HCT116 (cell line): ENCODE measurements around the gene HEXB. TPM values are rescaled to one million over a fixed set of nuclear protein-coding genes. Genes with fewer than 3 reads are reported as not detected.

ENCODE experiments used
- ATAC-seq: fragments of 200-7000 bp; cut with Tn5 transposase; 2 replicates; pipeline ENCODE4 v1.9.1; 2020; ENCODE audit warnings: mild to moderate bottlenecking, moderate library complexity
- Bru-seq: library from RNA; stranded (reverse); fragments of 400-500 nt; gene quantifications from one replicate; lab custom pipeline; 2021; lab: Mats Ljungman, UMichigan
- BruChase-seq, 2 experiments: library from RNA; stranded (reverse); fragments of 400-500 nt; gene quantifications; one replicate each; lab custom pipeline; 2021; lab: Mats Ljungman, UMichigan
- BruUV-seq: library from RNA; stranded (reverse); fragments of 400-500 nt; replicated peaks from 2 replicates; lab custom pipeline; 2021; lab: Mats Ljungman, UMichigan
- CTCF ChIA-PET: fragments of 300-600 bp; sonication (Branson Sonifier 250); formaldehyde crosslinking; loops from one replicate; lab custom pipeline; 2021; ENCODE audit warnings: antibody characterized with exemption; lab: Charles Lee
- POLR2A ChIA-PET: fragments of 300-600, 350-600 bp; sonication (Branson Sonifier 250); formaldehyde crosslinking; loops from one replicate; lab custom pipeline; 2021; ENCODE audit warnings: antibody characterized with exemption; lab: Charles Lee
- RAD21 ChIA-PET, 2 experiments: fragments of 300-600 bp; sonication (Branson Sonifier 250); formaldehyde crosslinking; loops; one replicate each; lab custom pipeline; 2023; ENCODE audit warnings: low total read pairs in 2 of 2; ENCODE audit not compliant: uncharacterized antibody in 2 of 2, unreplicated experiment in 2 of 2, low non-redundant PET in 1 of 2; lab: Charles Lee
- DNase-seq: peaks from one replicate; pipeline ENCODE4 v3.0.0-alpha.2; 2010; ENCODE audit warnings: low read depth, low spot score
- H2AFZ ChIP-seq: fragments of 200-600 bp; shearing (Covaris generic), sonication (generic); 2 replicates; pipeline ENCODE4 v1.6.1; 2017; ENCODE audit warnings: low read depth, mixed run types, mixed read lengths, antibody characterized with exemption, low read length; ENCODE audit not compliant: poor library complexity, severe bottlenecking
- H3K27ac ChIP-seq: 2 replicates; pipeline ENCODE4 v1.5.1; 2012; ENCODE audit warnings: low read depth, low read length
- H3K27me3 ChIP-seq: fragments of 200-600 bp; sonication (generic); 2 replicates; pipeline ENCODE4 v1.6.1; 2016; ENCODE audit warnings: mixed run types, low read length, mixed read lengths; ENCODE audit not compliant: insufficient read depth
- H3K36me3 ChIP-seq, 2 experiments: fragments of 200-500 bp in 1 of 2; fragments of 200-600 bp in 1 of 2; sonication (Bioruptor generic) in 1 of 2; sonication (generic) in 1 of 2; 2 replicates each; pipeline versions ENCODE4 v1.5.1 to v1.6.1; 2014 to 2016; ENCODE audit warnings: low read length in 2 of 2, inconsistent platforms in 1 of 2, mixed read lengths in 1 of 2, mixed run types in 1 of 2; ENCODE audit not compliant: insufficient read depth in 2 of 2, control insufficient read depth in 1 of 2
- H3K4me1 ChIP-seq, 2 experiments: fragments of 200-600 bp in 1 of 2; sonication (generic) in 1 of 2; 2 replicates each; pipeline versions ENCODE4 v1.5.1 to v1.6.1; 2012 to 2017; ENCODE audit warnings: low read length in 2 of 2, inconsistent platforms in 1 of 2, mild to moderate bottlenecking in 1 of 2, mixed read lengths in 1 of 2, mixed run types in 1 of 2, moderate library complexity in 1 of 2; ENCODE audit not compliant: insufficient read depth in 2 of 2, control insufficient read depth in 1 of 2
- H3K4me2 ChIP-seq: fragments of 200-600 bp; sonication (generic); 2 replicates; pipeline ENCODE4 v1.6.1; 2017; ENCODE audit warnings: mixed run types, low read length, mixed read lengths
- H3K4me3 ChIP-seq, 2 experiments: fragments of 200-600 bp in 1 of 2; sonication (generic) in 1 of 2; replicated peaks in 1 of 2; 2 replicates each; pipeline ENCODE4 v1.5.1; 2011 to 2016; ENCODE audit warnings: low read length in 2 of 2, control low read depth in 1 of 2, low read depth in 1 of 2, mild to moderate bottlenecking in 1 of 2, mixed read lengths in 1 of 2, mixed run types in 1 of 2
- H3K79me2 ChIP-seq: fragments of 200-600 bp; sonication (generic); 2 replicates; pipeline ENCODE4 v1.6.1; 2017; ENCODE audit warnings: mild to moderate bottlenecking, mixed run types, low read length, moderate library complexity, mixed read lengths; ENCODE audit not compliant: insufficient read depth
- H3K9ac ChIP-seq: fragments of 200-600 bp; sonication (generic); 2 replicates; pipeline ENCODE4 v1.6.1; 2016; ENCODE audit warnings: low read length, mixed read lengths
- H3K9me2 ChIP-seq: fragments of 200-600 bp; sonication (generic), shearing (Covaris generic); 2 replicates; pipeline ENCODE4 v1.6.1; 2017; ENCODE audit warnings: mixed run types, mild to moderate bottlenecking, moderate library complexity; ENCODE audit not compliant: insufficient read depth
- H3K9me3 ChIP-seq, 2 experiments: fragments of 200-500 bp in 1 of 2; fragments of 200-600 bp in 1 of 2; sonication (Bioruptor generic) in 1 of 2; sonication (generic) in 1 of 2; 2 replicates each; pipeline ENCODE4 v1.6.1; 2014 to 2017; ENCODE audit warnings: low read length in 2 of 2, mixed read lengths in 2 of 2, inconsistent platforms in 1 of 2, low read depth in 1 of 2, mild to moderate bottlenecking in 1 of 2, mixed run types in 1 of 2, moderate library complexity in 1 of 2; ENCODE audit not compliant: control insufficient read depth in 1 of 2, insufficient read depth in 1 of 2
- H4K20me1 ChIP-seq: fragments of 200-600 bp; sonication (generic), shearing (Covaris generic); 2 replicates; pipeline ENCODE4 v1.6.1; 2017; ENCODE audit warnings: mixed run types, mild to moderate bottlenecking, moderate library complexity; ENCODE audit not compliant: insufficient read depth
- ATF3 ChIP-seq: IDR thresholded peaks from 2 replicates; pipeline ENCODE4 v1.6.1; 2012
- CBX3 ChIP-seq: IDR thresholded peaks from 2 replicates; pipeline ENCODE4 v1.6.1; 2012; ENCODE audit warnings: low read depth
- ELF1 ChIP-seq: IDR thresholded peaks from 2 replicates; pipeline ENCODE4 v1.6.1; 2012; ENCODE audit warnings: low read depth, borderline replicate concordance
- EZH2 ChIP-seq: fragments of 200-600 bp; sonication (generic); IDR thresholded peaks from 2 replicates; pipeline ENCODE4 v1.6.1; 2017; ENCODE audit warnings: antibody characterized with exemption, mixed run types
- FOSL1 ChIP-seq: IDR thresholded peaks from 2 replicates; pipeline ENCODE4 v1.6.1; 2012; ENCODE audit warnings: low read depth
- JUND ChIP-seq: IDR thresholded peaks from 2 replicates; pipeline ENCODE4 v1.6.1; 2012
- MAX ChIP-seq: IDR thresholded peaks from 2 replicates; pipeline ENCODE4 v1.6.1; 2012
- POLR2A ChIP-seq: IDR thresholded peaks from 2 replicates; pipeline ENCODE4 v1.7.0; 2011; ENCODE audit warnings: borderline replicate concordance; ENCODE audit not compliant: insufficient read depth, insufficient read length; ENCODE audit errors: extremely low read depth
- POLR2AphosphoS5 ChIP-seq: IDR thresholded peaks from 2 replicates; pipeline ENCODE4 v1.6.1; 2011; ENCODE audit warnings: mild to moderate bottlenecking, low read depth, low read length, moderate library complexity
- RAD21 ChIP-seq: IDR thresholded peaks from 2 replicates; pipeline ENCODE4 v1.6.1; 2012; ENCODE audit warnings: low read depth, mild to moderate bottlenecking
- SRF ChIP-seq: IDR thresholded peaks from 2 replicates; pipeline ENCODE4 v1.6.1; 2012; ENCODE audit warnings: low read depth
- TCF7L2 ChIP-seq: IDR thresholded peaks from 2 replicates; pipeline ENCODE4 v1.7.0; 2011; ENCODE audit warnings: borderline replicate concordance, inconsistent platforms; ENCODE audit not compliant: insufficient read depth, insufficient read length; ENCODE audit errors: extremely low read depth
- ZBTB33 ChIP-seq: IDR thresholded peaks from 2 replicates; pipeline ENCODE4 v1.6.1; 2011; ENCODE audit warnings: mild to moderate bottlenecking, low read length, moderate library complexity; ENCODE audit not compliant: insufficient replicate concordance; ENCODE audit errors: extremely low read depth
- ZFX ChIP-seq: fragments of 450-650 bp; IDR thresholded peaks from 2 replicates; pipeline ENCODE4 v1.6.1; 2017
- intact Hi-C: fragments of 100-400 bp; cut with micrococcal nuclease; formaldehyde crosslinking; loops from 2 replicates; pipeline ENCODE4 v1.10.0; 2022
- long read RNA-seq: library from polyadenylated mRNA; unstranded; transcript quantifications from one replicate; pipeline ENCODE4 v2.0.0, GENCODE V29; 2021; ENCODE audit not compliant: unreplicated experiment
- polyA plus RNA-seq: library from polyadenylated mRNA; unstranded; fragments of >200 nt; gene quantifications from 2 replicates; pipeline ENCODE4 v1.2.1, GENCODE V29; 2012; ENCODE audit warnings: missing spikeins
- total RNA-seq: library from RNA; stranded (reverse); gene quantifications from one replicate; pipeline ENCODE4 v1.2.1, GENCODE V29; 2021; ENCODE audit not compliant: unreplicated experiment

Gene HEXB
- total RNA-seq (123 TPM), Bru-seq, nascent RNA (percentile 49 among the genes with signal in this experiment), BruChase-seq, experiment 1, labeled RNA remaining after a 6-hour chase (percentile 61 among the genes with signal in this experiment), BruChase-seq, experiment 2, labeled RNA remaining after a 2-hour chase (percentile 52 among the genes with signal in this experiment)
- 99.7 and 132 TPM in 2 replicates for polyA plus RNA-seq
- long read RNA-seq, transcript HEXB-201 (14 exons, 1,901 nt), result major isoform, 231 of 254 reads
- long read RNA-seq, partial matches to known transcripts, result 10 of 254 reads
- long read RNA-seq, other reads (novel, unspliced or antisense), result 9 of 254 reads

GRCh38 chr5:74684900-74685851 is at the start of gene HEXB:
Gene HEXB, plus strand, starts transcription at chr5:74685233. Its CDS starts 28 bp downstream, at chr5:74685261.
- H3K79me2 ChIP-seq, result peaks cover 24% of the 10 kb centered on the region
- no TSS peak for BruUV-seq
- ChIA-PET RAD21 (no interaction called here), CTCF (no interaction called here), POLR2A (no interaction called here)
- H3K9me3 ChIP-seq, result no peaks in the 10 kb centered on the region
- ATAC-seq (peak; percentile 97), DNase-seq (peak; percentile 51)
- peak within 1 kb of the TSS; percentile 92 for H3K4me2 ChIP-seq
- H3K36me3 ChIP-seq, result peaks cover 5 to 9% of the 10 kb centered on the region in 2 experiments; a peak in 1 of 4 replicates
- intact Hi-C loops, result no loop called here
- H4K20me1 ChIP-seq, result no peaks in the 10 kb centered on the region
- H3K27me3 ChIP-seq, result no peaks in the 10 kb centered on the region
- H2AFZ ChIP-seq, result peak within 1 kb of the TSS; percentile 55
- peak within 1 kb of the TSS; percentile 88 for H3K9ac ChIP-seq
- H3K9me2 ChIP-seq, result no peaks in the 10 kb centered on the region
- peak within 1 kb of the TSS; percentile 77 to 95 for H3K4me3 ChIP-seq
- peak within 1 kb of the TSS; percentile 72; the same call in 1 of the 2 replicates for H3K27ac ChIP-seq
- peaks cover 0 to 17% of the 10 kb centered on the region in 2 experiments; a peak in 2 of 4 replicates for H3K4me1 ChIP-seq
- TF ChIP-seq ZFX (peak; percentile 69), POLR2A (no peak), EZH2 (no peak), FOSL1 (peak; percentile 65), MAX (peak; percentile 52), SRF (no peak), ELF1 (no peak), RAD21 (no peak), POLR2AphosphoS5 (peak; percentile 82), CBX3 (no peak), TCF7L2 (peak; percentile 86), ATF3 (no peak), ZBTB33 (no peak), JUND (peak; percentile 50; the same call in 1 of the 2 replicates)
